K562 (cell line): ENCODE results near the gene KCND1. TPM values are rescaled to one million over a fixed set of nuclear protein-coding genes. Genes with fewer than 3 reads are reported as not detected.
A peak's percentile ranks its signal among the peaks of the same experiment; 100 is the strongest.

Experiments used
- ASH1L ChIP-seq: fragments of 450-650 bp; IDR thresholded peaks from 2 replicates; pipeline ENCODE4 v1.6.1; 2018; ENCODE audit warnings: borderline replicate concordance, mild to moderate bottlenecking, low read depth; ENCODE audit not compliant: partially characterized antibody
- FOXM1 ChIP-seq, 2 experiments: fragments of 450-650 bp in 1 of 2; sonication (generic) in 1 of 2; formaldehyde crosslinking in 1 of 2; IDR thresholded peaks; 2 replicates each; pipeline versions ENCODE4 v1.6.1 to v1.9.0; 2017 to 2022; ENCODE audit warnings: low read depth in 2 of 2, mild to moderate bottlenecking in 2 of 2, missing genetic modification reagents in 1 of 2, moderate library complexity in 1 of 2
- HNRNPLL ChIP-seq: fragments of 200-400 bp; formaldehyde crosslinking; IDR thresholded peaks from 2 replicates; pipeline ENCODE4 v1.6.1; 2017; ENCODE audit warnings: low read length, low read depth, mild to moderate bottlenecking; ENCODE audit not compliant: poor library complexity, severe bottlenecking
- MBD2 ChIP-seq: sonication (generic); IDR thresholded peaks from 2 replicates; pipeline ENCODE4 v1.6.1; 2016; ENCODE audit warnings: low read depth, borderline replicate concordance
- OTX1 ChIP-seq: fragments of 450-650 bp; formaldehyde crosslinking; IDR thresholded peaks from 2 replicates; pipeline ENCODE4 v1.4.0; 2022; ENCODE audit warnings: mild to moderate bottlenecking
- POLR2A ChIP-seq: fragments of 450-650 bp; conservative IDR thresholded peaks from 2 replicates; pipeline ENCODE4 v1.6.1; 2016
- POLR2AphosphoS2 ChIP-seq: IDR thresholded peaks from 2 replicates; pipeline ENCODE4 v1.6.1; 2012; ENCODE audit warnings: low read length, improper control_type of control experiment
- SAP30 ChIP-seq: fragments of 200-600 bp; sonication (generic); IDR thresholded peaks from 2 replicates; pipeline ENCODE4 v1.6.1; 2012; ENCODE audit warnings: borderline replicate concordance, low read depth, mild to moderate bottlenecking, moderate library complexity, low read length, control low read depth, inconsistent platforms; ENCODE audit not compliant: insufficient read depth, poor library complexity, severe bottlenecking
- TAF9B ChIP-seq: fragments of 450-650 bp; IDR thresholded peaks from 2 replicates; pipeline ENCODE4 v1.6.1; 2018; ENCODE audit warnings: mild to moderate bottlenecking; ENCODE audit not compliant: partially characterized antibody
- TSC22D4 ChIP-seq: fragments of 450-650 bp; IDR thresholded peaks from 2 replicates; pipeline ENCODE4 v1.6.1; 2016; ENCODE audit warnings: missing genetic modification characterization, missing biosample characterization, control low read depth
- ZBTB1 ChIP-seq: sonication (generic); formaldehyde crosslinking; IDR thresholded peaks from 2 replicates; pipeline ENCODE4 v1.8.1; 2023; ENCODE audit warnings: missing genetic modification reagents, low read depth, mild to moderate bottlenecking, borderline replicate concordance
- ZNF143 ChIP-seq: sonication (generic); formaldehyde crosslinking; IDR thresholded peaks from 2 replicates; pipeline ENCODE4 v1.9.0; 2022; ENCODE audit warnings: mild to moderate bottlenecking, missing genetic modification reagents
- ZNF311 ChIP-seq: fragments of 250-450 bp; sonication (Bioruptor Pico); IDR thresholded peaks from 2 replicates; pipeline ENCODE4 v1.4.0; 2020; ENCODE audit warnings: mild to moderate bottlenecking, moderate library complexity
- ZNF408 ChIP-seq: fragments of 250-450 bp; sonication (Bioruptor Pico); IDR thresholded peaks from 2 replicates; pipeline ENCODE4 v1.4.0; 2020; ENCODE audit warnings: low read depth, mild to moderate bottlenecking, moderate library complexity
- ZNF586 ChIP-seq: fragments of 450-650 bp; formaldehyde crosslinking; conservative IDR thresholded peaks from 2 replicates; pipeline ENCODE4 v1.4.0; 2020; ENCODE audit warnings: mild to moderate bottlenecking, moderate library complexity
- polyA plus RNA-seq, 8 experiments: library from polyadenylated mRNA; depleted of rRNA in 4 of 8; stranded (reverse) in 5 of 8; unstranded in 3 of 8; fragments of >200 nt; fragmentation: Nextera tagmentation in 2 of 8; fragmentation: Illumina TruSeq in 1 of 8; extraction: Ambion mirVana in 2 of 8; extraction: Trizol in 1 of 8; gene quantifications; 2 replicates each; pipeline versions ENCODE4 v1.2.1 to v1.2.3, GENCODE V29; 2011 to 2014; ENCODE audit warnings: inconsistent platforms in 1 of 8, missing spikeins in 1 of 8
- total RNA-seq, 7 experiments: library from RNA; depleted of rRNA in 6 of 7; stranded (reverse); fragments of >200 nt in 6 of 7; fragmentation: Illumina TruSeq in 2 of 7; extraction: Trizol in 2 of 7; gene quantifications; 2 replicates each; pipeline versions ENCODE4 v1.2.1 to v1.2.3, GENCODE V29; 2011 to 2021; ENCODE audit warnings: low replicate concordance in 1 of 7
- TF ChIP-seq, protein P1 (sequence below): fragments of 450-650 bp; IDR thresholded peaks from 2 replicates; pipeline ENCODE4 v1.6.1; 2016
- TF ChIP-seq, protein P2 (sequence below): fragments of 250-450 bp; sonication (Bioruptor Pico); IDR thresholded peaks from 2 replicates; pipeline ENCODE4 v1.5.0; 2021; ENCODE audit warnings: mild to moderate bottlenecking, moderate library complexity
- TF ChIP-seq, protein P3 (sequence below): IDR thresholded peaks from 3 replicates; pipeline ENCODE4 v1.6.1; 2011; ENCODE audit warnings: borderline replicate concordance, mild to moderate bottlenecking, moderate library complexity; ENCODE audit not compliant: insufficient read length; ENCODE audit errors: extremely low read depth

KCND1 gene
- total and polyA plus RNA-seq, 9 of the 15 experiments (the other 6 are each of a cell fraction or from before 2014, with no cell fraction given) = 0.06 to 0.83 (median 0.39) TPM; not detected in 1

DNA sequence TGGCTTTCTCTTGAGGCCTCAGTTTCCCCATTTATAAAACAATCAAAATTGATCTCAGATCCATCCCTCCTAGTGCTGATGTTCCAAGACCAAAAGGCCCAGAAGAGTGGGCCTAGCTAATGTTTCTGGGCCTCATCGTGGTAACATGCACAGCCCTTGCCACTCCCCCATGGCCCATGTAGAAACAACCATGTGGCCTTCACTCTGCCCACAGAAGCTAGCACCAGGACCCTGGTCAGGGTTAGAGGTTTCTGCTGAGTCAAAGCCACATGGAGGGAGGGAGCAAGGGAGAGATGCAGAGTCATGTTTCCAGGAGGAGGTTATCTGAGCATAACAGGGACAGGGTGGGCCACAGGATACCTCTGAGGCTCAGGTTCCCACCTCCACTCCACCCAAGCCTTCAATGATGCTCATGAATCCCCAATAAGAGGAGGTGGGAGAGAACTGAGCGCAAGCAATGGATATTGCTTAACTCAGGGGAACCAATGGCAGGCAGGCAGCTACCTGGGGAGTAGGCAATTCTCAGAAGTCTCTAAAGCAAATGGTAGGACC, 31.2 kb downstream of the KCND1 start (continued):
- peak; percentile 42 for TF ChIP-seq HNRNPLL
- TF ChIP-seq ASH1L = no peak
- TF ChIP-seq, protein P1, sequence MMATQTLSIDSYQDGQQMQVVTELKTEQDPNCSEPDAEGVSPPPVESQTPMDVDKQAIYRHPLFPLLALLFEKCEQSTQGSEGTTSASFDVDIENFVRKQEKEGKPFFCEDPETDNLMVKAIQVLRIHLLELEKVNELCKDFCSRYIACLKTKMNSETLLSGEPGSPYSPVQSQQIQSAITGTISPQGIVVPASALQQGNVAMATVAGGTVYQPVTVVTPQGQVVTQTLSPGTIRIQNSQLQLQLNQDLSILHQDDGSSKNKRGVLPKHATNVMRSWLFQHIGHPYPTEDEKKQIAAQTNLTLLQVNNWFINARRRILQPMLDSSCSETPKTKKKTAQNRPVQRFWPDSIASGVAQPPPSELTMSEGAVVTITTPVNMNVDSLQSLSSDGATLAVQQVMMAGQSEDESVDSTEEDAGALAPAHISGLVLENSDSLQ = no peak; the same call in 1 of the 2 replicates
- TF ChIP-seq ZNF586 (CRISPR knock-in tag) = no peak
- TF ChIP-seq, protein P2, sequence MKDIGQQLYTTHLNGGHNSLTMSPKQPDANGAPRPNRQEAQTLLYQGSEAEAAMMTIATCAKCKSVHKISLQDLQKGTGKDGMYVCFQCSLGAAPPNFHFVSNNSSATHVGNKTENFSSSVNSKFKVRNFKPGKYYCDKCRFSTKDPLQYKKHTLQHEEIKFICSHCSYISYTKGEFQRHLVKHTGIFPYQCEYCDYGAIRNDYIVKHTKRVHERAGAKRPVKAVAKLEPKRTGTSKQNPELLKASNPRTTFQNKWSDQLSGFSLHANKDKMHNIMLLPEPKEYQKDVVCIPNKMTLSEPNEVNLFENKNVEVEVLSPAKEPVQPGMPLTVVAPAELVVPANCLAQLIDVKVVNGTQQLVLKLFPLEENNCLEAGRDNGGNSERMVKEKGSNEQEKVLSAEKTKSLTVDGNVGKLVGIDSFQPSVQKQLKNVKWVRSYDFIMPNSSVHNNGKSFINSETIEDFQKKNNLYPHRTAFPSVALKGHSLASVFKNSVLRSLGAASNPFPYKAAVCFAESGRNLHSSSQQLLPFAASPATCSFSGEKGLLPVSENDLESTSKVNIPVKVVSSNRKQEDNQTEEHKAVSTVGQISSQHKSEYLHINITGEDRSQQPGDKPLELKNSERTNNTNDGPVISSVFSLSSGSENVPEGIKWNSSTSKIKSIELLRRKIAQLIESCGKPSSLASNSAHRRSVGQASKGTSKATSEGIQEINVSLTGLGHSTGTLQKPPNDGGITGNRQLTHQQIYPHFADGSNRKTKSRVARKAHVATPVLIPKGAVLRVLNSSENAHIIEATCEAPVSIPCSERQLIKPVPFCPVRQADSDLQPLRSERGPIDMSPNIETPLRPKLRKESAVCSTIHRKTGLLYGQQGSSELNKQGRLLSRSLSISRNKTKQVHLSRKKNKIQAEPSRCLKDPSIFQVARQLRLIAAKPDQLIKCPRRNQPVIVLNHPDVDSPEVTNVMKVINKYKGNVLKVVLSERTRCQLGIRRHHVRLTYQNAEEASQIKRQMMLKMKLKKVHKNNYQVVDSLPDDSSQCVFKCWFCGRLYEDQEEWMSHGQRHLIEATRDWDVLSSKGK (CRISPR knock-in tag) = no peak
- peak; percentile 62 for TF ChIP-seq TAF9B
- no peak for TF ChIP-seq ZNF408 (CRISPR knock-in tag)
- TF ChIP-seq OTX1 (CRISPR knock-in tag) = no peak
- TF ChIP-seq ZNF311 (CRISPR knock-in tag) = peak; percentile 58; the same call in 1 of the 2 replicates
- TF ChIP-seq POLR2A = no peak
- peak; percentile 22; the same call in 1 of the 2 replicates for TF ChIP-seq MBD2
- TF ChIP-seq TSC22D4 (tag) = no peak
- TF ChIP-seq ZNF143 (CRISPR knock-in tag) = no peak
- no peak for TF ChIP-seq POLR2AphosphoS2
- TF ChIP-seq, protein P3, sequence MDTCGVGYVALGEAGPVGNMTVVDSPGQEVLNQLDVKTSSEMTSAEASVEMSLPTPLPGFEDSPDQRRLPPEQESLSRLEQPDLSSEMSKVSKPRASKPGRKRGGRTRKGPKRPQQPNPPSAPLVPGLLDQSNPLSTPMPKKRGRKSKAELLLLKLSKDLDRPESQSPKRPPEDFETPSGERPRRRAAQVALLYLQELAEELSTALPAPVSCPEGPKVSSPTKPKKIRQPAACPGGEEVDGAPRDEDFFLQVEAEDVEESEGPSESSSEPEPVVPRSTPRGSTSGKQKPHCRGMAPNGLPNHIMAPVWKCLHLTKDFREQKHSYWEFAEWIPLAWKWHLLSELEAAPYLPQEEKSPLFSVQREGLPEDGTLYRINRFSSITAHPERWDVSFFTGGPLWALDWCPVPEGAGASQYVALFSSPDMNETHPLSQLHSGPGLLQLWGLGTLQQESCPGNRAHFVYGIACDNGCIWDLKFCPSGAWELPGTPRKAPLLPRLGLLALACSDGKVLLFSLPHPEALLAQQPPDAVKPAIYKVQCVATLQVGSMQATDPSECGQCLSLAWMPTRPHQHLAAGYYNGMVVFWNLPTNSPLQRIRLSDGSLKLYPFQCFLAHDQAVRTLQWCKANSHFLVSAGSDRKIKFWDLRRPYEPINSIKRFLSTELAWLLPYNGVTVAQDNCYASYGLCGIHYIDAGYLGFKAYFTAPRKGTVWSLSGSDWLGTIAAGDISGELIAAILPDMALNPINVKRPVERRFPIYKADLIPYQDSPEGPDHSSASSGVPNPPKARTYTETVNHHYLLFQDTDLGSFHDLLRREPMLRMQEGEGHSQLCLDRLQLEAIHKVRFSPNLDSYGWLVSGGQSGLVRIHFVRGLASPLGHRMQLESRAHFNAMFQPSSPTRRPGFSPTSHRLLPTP = no peak
- no peak for TF ChIP-seq FOXM1 (IDR thresholded peaks at IDR 0.05; ENCODE audit: low read depth)
- no peak for TF ChIP-seq FOXM1 (CRISPR knock-in tag; IDR thresholded peaks at IDR 0.05; ENCODE audit: low read depth)
- TF ChIP-seq SAP30 = no peak
- TF ChIP-seq ZBTB1 = no peak
